HEK293 (cell line): ENCODE results near the gene GNG12.
A peak's percentile ranks its signal among the peaks of the same experiment; 100 is the strongest.

Source experiments
- CTCF ChIA-PET: fragments of 350-600 bp; formaldehyde crosslinking; extraction: SDS; loops from one replicate; lab custom pipeline; 2021; ENCODE audit warnings: antibody characterized with exemption; lab: Yijun Ruan, JAX
- POLR2A ChIA-PET: fragments of 300-600 bp; formaldehyde crosslinking; extraction: SDS; loops from one replicate; lab custom pipeline; 2020; ENCODE audit warnings: antibody characterized with exemption, inconsistent platforms; lab: Yijun Ruan, JAX
- H3K27ac ChIP-seq: fragments of 200-500 bp; sonication (Bioruptor generic); 2 replicates; pipeline ENCODE4 v1.5.1; 2014; ENCODE audit warnings: low read depth, low read length, control low read depth, inconsistent platforms; ENCODE audit errors: extremely low read depth
- H3K36me3 ChIP-seq, 2 experiments: fragments of 200-500 bp in 1 of 2; sonication (Bioruptor generic) in 1 of 2; 1 replicate in 1 of 2; 2 replicates in 1 of 2; pipeline ENCODE4 v1.5.1; 2014 to 2017; ENCODE audit warnings: inconsistent platforms in 2 of 2, low read length in 2 of 2; ENCODE audit not compliant: control insufficient read depth in 2 of 2, insufficient read depth in 1 of 2
- H3K4me1 ChIP-seq: fragments of 200-500 bp; sonication (Bioruptor generic); 2 replicates; pipeline ENCODE4 v1.5.1; 2014; ENCODE audit warnings: mild to moderate bottlenecking, low read length, inconsistent platforms; ENCODE audit not compliant: control insufficient read depth, insufficient read depth
- H3K4me3 ChIP-seq: 2 replicates; pipeline ENCODE4 v1.5.1; 2011; ENCODE audit warnings: low read depth, mild to moderate bottlenecking, control low read depth, low read length, moderate library complexity
- H3K9me3 ChIP-seq: fragments of 200-500 bp; sonication (Bioruptor generic); 2 replicates; pipeline ENCODE4 v1.5.1; 2014; ENCODE audit warnings: low read depth, low read length, inconsistent platforms; ENCODE audit not compliant: control insufficient read depth, insufficient read depth
- HOXC10 ChIP-seq: sonication (generic); formaldehyde crosslinking; IDR thresholded peaks from 2 replicates; pipeline ENCODE4 v1.8.1; 2023; ENCODE audit warnings: mild to moderate bottlenecking, missing genetic modification reagents
- SP3 ChIP-seq: fragments of 450-650 bp; formaldehyde crosslinking; IDR thresholded peaks from 2 replicates; pipeline ENCODE4 v1.5.1; 2016; ENCODE audit warnings: missing biosample characterization, missing genetic modification characterization
- ZBTB1 ChIP-seq: fragments of 450-650 bp; formaldehyde crosslinking; IDR thresholded peaks from 2 replicates; pipeline ENCODE4 v1.5.1; 2016; ENCODE audit warnings: missing biosample characterization, missing genetic modification characterization
- ZBTB21 ChIP-seq: fragments of 450-650 bp; formaldehyde crosslinking; IDR thresholded peaks from 2 replicates; pipeline ENCODE4 v1.5.1; 2017; ENCODE audit warnings: missing biosample characterization, missing genetic modification characterization
- ZBTB7A ChIP-seq: fragments of 450-650 bp; formaldehyde crosslinking; IDR thresholded peaks from 2 replicates; pipeline ENCODE4 v1.5.1; 2016; ENCODE audit warnings: low read depth, missing biosample characterization, missing genetic modification characterization
- ZEB2 ChIP-seq: fragments of 450-650 bp; formaldehyde crosslinking; IDR thresholded peaks from 2 replicates; pipeline ENCODE4 v1.5.1; 2016; ENCODE audit warnings: missing biosample characterization, missing genetic modification characterization
- ZFP37 ChIP-seq: fragments of 450-650 bp; formaldehyde crosslinking; IDR thresholded peaks from 2 replicates; pipeline ENCODE4 v1.5.1; 2016; ENCODE audit warnings: missing biosample characterization, missing genetic modification characterization
- ZFP69B ChIP-seq: fragments of 450-650 bp; formaldehyde crosslinking; IDR thresholded peaks from 2 replicates; pipeline ENCODE4 v1.5.1; 2016; ENCODE audit warnings: missing biosample characterization, missing genetic modification characterization
- ZIC2 ChIP-seq: fragments of 450-650 bp; formaldehyde crosslinking; IDR thresholded peaks from 2 replicates; pipeline ENCODE4 v1.5.1; 2016; ENCODE audit warnings: missing biosample characterization, missing genetic modification characterization
- ZNF114 ChIP-seq: fragments of 450-650 bp; formaldehyde crosslinking; IDR thresholded peaks from 2 replicates; pipeline ENCODE4 v1.5.0; 2017; ENCODE audit warnings: missing biosample characterization, missing genetic modification characterization
- ZNF19 ChIP-seq: fragments of 450-650 bp; formaldehyde crosslinking; IDR thresholded peaks from 2 replicates; pipeline ENCODE4; 2016; ENCODE audit warnings: missing biosample characterization, missing genetic modification characterization, low read depth
- ZNF24 ChIP-seq: fragments of 450-650 bp; formaldehyde crosslinking; IDR thresholded peaks from 2 replicates; pipeline ENCODE4 v1.5.1; 2016; ENCODE audit warnings: missing biosample characterization, missing genetic modification characterization
- ZNF266 ChIP-seq: fragments of 450-650 bp; formaldehyde crosslinking; IDR thresholded peaks from 2 replicates; pipeline ENCODE4 v1.5.1; 2016; ENCODE audit warnings: missing biosample characterization, missing genetic modification characterization, low read depth
- ZNF324 ChIP-seq: fragments of 450-650 bp; formaldehyde crosslinking; IDR thresholded peaks from 2 replicates; pipeline ENCODE4 v1.5.1; 2016; ENCODE audit warnings: missing biosample characterization, missing genetic modification characterization
- ZNF423 ChIP-seq: fragments of 450-650 bp; formaldehyde crosslinking; IDR thresholded peaks from 2 replicates; pipeline ENCODE4 v1.5.1; 2016; ENCODE audit warnings: missing biosample characterization, missing genetic modification characterization
- ZNF426 ChIP-seq: fragments of 450-650 bp; formaldehyde crosslinking; IDR thresholded peaks from 2 replicates; pipeline ENCODE4 v1.5.1; 2017; ENCODE audit warnings: missing biosample characterization, missing genetic modification characterization, mild to moderate bottlenecking, inconsistent platforms, moderate library complexity
- ZNF548 ChIP-seq: fragments of 450-650 bp; formaldehyde crosslinking; IDR thresholded peaks from 2 replicates; pipeline ENCODE4 v1.5.1; 2016; ENCODE audit warnings: missing biosample characterization, missing genetic modification characterization
- ZNF624 ChIP-seq: fragments of 450-650 bp; formaldehyde crosslinking; IDR thresholded peaks from 2 replicates; pipeline ENCODE4 v1.5.1; 2017; ENCODE audit warnings: missing biosample characterization, missing genetic modification characterization
- ZNF639 ChIP-seq: fragments of 450-650 bp; formaldehyde crosslinking; IDR thresholded peaks from 2 replicates; pipeline ENCODE4 v1.5.1; 2016; ENCODE audit warnings: missing biosample characterization, missing genetic modification characterization
- ZNF660 ChIP-seq: fragments of 450-650 bp; IDR thresholded peaks from 2 replicates; pipeline ENCODE4 v1.5.1; 2018; ENCODE audit warnings: missing biosample characterization, mild to moderate bottlenecking, missing genetic modification characterization
- ZNF664 ChIP-seq: fragments of 450-650 bp; formaldehyde crosslinking; IDR thresholded peaks from 2 replicates; pipeline ENCODE4 v1.5.1; 2016; ENCODE audit warnings: missing biosample characterization, missing genetic modification characterization
- ZNF692 ChIP-seq: fragments of 450-650 bp; formaldehyde crosslinking; IDR thresholded peaks from 2 replicates; pipeline ENCODE4 v1.5.1; 2016; ENCODE audit warnings: missing biosample characterization, missing genetic modification characterization
- TF ChIP-seq, protein P1 (sequence below): fragments of 450-650 bp; formaldehyde crosslinking; IDR thresholded peaks from 2 replicates; pipeline ENCODE4 v1.5.1; 2016; ENCODE audit warnings: missing biosample characterization, missing genetic modification characterization
- TF ChIP-seq, protein P2 (sequence below): fragments of 450-650 bp; formaldehyde crosslinking; IDR thresholded peaks from 2 replicates; pipeline ENCODE4 v1.5.1; 2016; ENCODE audit warnings: missing biosample characterization, missing genetic modification characterization
- TF ChIP-seq, protein P3 (sequence below): fragments of 450-650 bp; formaldehyde crosslinking; IDR thresholded peaks from 2 replicates; pipeline ENCODE4 v1.5.1; 2016; ENCODE audit warnings: missing biosample characterization, missing genetic modification characterization
- TF ChIP-seq, protein P4 (sequence below): IDR thresholded peaks from 2 replicates; pipeline ENCODE4 v1.6.1; 2011; ENCODE audit warnings: mild to moderate bottlenecking, low read depth, low read length, borderline replicate concordance

GNG12 gene

GRCh38 chr1:67683316-67683715 is 150.0 kb downstream of the GNG12 start:
- 0 out of 2 replicates have a peak, but pooled peaks have one; percentile 1 for TF ChIP-seq ZFP37
- TF ChIP-seq, protein P1, sequence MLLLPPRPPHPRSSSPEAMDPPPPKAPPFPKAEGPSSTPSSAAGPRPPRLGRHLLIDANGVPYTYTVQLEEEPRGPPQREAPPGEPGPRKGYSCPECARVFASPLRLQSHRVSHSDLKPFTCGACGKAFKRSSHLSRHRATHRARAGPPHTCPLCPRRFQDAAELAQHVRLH (tag by site-specific recombination): no peak
- ChIA-PET POLR2A (interaction anchor here (3.8 to 4.8 kb wide), 2 partner anchors 17 to 112 kb away, joined by 29 to 77 read pairs; no protein-coding TSS in a partner anchor), CTCF (interaction anchor here (0.5 to 4.9 kb wide), 6 partner anchors 77 to 758 kb away, joined by 3 to 41 read pairs (median 9); partner anchors contain the start of genes DNAI4 and MIER1)
- no peak overlapping the region for H3K27ac ChIP-seq
- H3K9me3 ChIP-seq: no peaks in the 10 kb centered on the region
- no peak overlapping the region for H3K4me3 ChIP-seq
- H3K36me3 ChIP-seq: peaks cover 9 to 19% of the 10 kb centered on the region in 2 experiments; a peak in 2 of 3 replicates
- H3K4me1 ChIP-seq: peaks cover 8% of the 10 kb centered on the region; the same call in 1 of the 2 replicates

- ChIA-PET POLR2A (interaction anchor here (0.7 to 1.0 kb wide), 3 partner anchors 18 to 36 kb away, joined by 3 read pairs; no protein-coding TSS in a partner anchor), CTCF (interaction anchor here (0.5 to 3.3 kb wide), 10 partner anchors 35 to 758 kb away, joined by 3 to 13 read pairs (median 4); partner anchors contain the start of genes DNAI4 and MIER1)
- peaks cover 8% of the 10 kb centered on the region; the same call in 1 of the 2 replicates for H3K4me1 ChIP-seq
- no peak overlapping the region for H3K27ac ChIP-seq
- H3K9me3 ChIP-seq: no peaks in the 10 kb centered on the region
- H3K4me3 ChIP-seq: no peak overlapping the region
- H3K36me3 ChIP-seq: peaks cover 3 to 13% of the 10 kb centered on the region in 2 experiments; a peak in 2 of 3 replicates
- TF ChIP-seq, protein P2, sequence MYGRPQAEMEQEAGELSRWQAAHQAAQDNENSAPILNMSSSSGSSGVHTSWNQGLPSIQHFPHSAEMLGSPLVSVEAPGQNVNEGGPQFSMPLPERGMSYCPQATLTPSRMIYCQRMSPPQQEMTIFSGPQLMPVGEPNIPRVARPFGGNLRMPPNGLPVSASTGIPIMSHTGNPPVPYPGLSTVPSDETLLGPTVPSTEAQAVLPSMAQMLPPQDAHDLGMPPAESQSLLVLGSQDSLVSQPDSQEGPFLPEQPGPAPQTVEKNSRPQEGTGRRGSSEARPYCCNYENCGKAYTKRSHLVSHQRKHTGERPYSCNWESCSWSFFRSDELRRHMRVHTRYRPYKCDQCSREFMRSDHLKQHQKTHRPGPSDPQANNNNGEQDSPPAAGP: peak; percentile 47; the same call in 1 of the 2 replicates
- no peak for TF ChIP-seq ZNF423 (tag by site-specific recombination)
- peak; percentile 43; the same call in 1 of the 2 replicates for TF ChIP-seq SP3 (tag by site-specific recombination)
- TF ChIP-seq ZNF639 (tag by site-specific recombination): peak; percentile 66
- peak; percentile 34; the same call in 1 of the 2 replicates for TF ChIP-seq ZNF324 (tag by site-specific recombination)
- TF ChIP-seq ZNF624: no peak
- TF ChIP-seq ZNF24 (tag by site-specific recombination): peak; percentile 81; the same call in 1 of the 2 replicates
- TF ChIP-seq, protein P3, sequence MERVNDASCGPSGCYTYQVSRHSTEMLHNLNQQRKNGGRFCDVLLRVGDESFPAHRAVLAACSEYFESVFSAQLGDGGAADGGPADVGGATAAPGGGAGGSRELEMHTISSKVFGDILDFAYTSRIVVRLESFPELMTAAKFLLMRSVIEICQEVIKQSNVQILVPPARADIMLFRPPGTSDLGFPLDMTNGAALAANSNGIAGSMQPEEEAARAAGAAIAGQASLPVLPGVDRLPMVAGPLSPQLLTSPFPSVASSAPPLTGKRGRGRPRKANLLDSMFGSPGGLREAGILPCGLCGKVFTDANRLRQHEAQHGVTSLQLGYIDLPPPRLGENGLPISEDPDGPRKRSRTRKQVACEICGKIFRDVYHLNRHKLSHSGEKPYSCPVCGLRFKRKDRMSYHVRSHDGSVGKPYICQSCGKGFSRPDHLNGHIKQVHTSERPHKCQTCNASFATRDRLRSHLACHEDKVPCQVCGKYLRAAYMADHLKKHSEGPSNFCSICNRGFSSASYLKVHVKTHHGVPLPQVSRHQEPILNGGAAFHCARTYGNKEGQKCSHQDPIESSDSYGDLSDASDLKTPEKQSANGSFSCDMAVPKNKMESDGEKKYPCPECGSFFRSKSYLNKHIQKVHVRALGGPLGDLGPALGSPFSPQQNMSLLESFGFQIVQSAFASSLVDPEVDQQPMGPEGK (tag by site-specific recombination): no peak
- TF ChIP-seq ZNF548 (tag by site-specific recombination): no peak
- TF ChIP-seq, protein P1 (tag by site-specific recombination): no peak
- peak; percentile 88 for TF ChIP-seq ZBTB21 (tag by site-specific recombination)
- no peak for TF ChIP-seq ZNF426 (tag by site-specific recombination)
- TF ChIP-seq, protein P4, sequence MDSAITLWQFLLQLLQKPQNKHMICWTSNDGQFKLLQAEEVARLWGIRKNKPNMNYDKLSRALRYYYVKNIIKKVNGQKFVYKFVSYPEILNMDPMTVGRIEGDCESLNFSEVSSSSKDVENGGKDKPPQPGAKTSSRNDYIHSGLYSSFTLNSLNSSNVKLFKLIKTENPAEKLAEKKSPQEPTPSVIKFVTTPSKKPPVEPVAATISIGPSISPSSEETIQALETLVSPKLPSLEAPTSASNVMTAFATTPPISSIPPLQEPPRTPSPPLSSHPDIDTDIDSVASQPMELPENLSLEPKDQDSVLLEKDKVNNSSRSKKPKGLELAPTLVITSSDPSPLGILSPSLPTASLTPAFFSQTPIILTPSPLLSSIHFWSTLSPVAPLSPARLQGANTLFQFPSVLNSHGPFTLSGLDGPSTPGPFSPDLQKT: no peak
- peak; percentile 85 for TF ChIP-seq ZEB2 (tag by site-specific recombination)
- no peak for TF ChIP-seq ZNF266 (tag by site-specific recombination)
- no peak for TF ChIP-seq ZIC2 (tag by site-specific recombination)
- TF ChIP-seq ZFP69B (tag by site-specific recombination): peak; percentile 50; the same call in 1 of the 2 replicates
- TF ChIP-seq ZFP37: 0 out of 2 replicates have a peak, but pooled peaks have one; percentile 37
- TF ChIP-seq ZNF660: peak; percentile 57; the same call in 1 of the 2 replicates
- TF ChIP-seq HOXC10: no peak
- TF ChIP-seq ZBTB1 (tag by site-specific recombination): no peak
- peak; percentile 40; the same call in 1 of the 2 replicates for TF ChIP-seq ZNF692 (tag by site-specific recombination)
- TF ChIP-seq ZNF19: no peak
- TF ChIP-seq ZNF114: no peak
- TF ChIP-seq ZNF664 (tag by site-specific recombination): no peak
- no peak for TF ChIP-seq ZBTB7A (tag by site-specific recombination)
Observed at GRCh38 chr1:67682659-67683197, 150.5 kb downstream of the GNG12 start.
